NCI-H2196 treated with DMSO at 0.1 percent for 48 hours (cell line): ENCODE measurements around the gene TOP3A.
"Not testable (repeated sequence)": the region's sequence is repeated elsewhere in the genome, so short reads cannot be mapped to it uniquely, and the experiment has no call there.

ENCODE experiments used
- DNase-seq: peaks from one replicate; lab custom pipeline; 2025; ENCODE audit not compliant: unreplicated experiment; lab: John Stamatoyannopoulos, UW

Gene TOP3A, protein sequence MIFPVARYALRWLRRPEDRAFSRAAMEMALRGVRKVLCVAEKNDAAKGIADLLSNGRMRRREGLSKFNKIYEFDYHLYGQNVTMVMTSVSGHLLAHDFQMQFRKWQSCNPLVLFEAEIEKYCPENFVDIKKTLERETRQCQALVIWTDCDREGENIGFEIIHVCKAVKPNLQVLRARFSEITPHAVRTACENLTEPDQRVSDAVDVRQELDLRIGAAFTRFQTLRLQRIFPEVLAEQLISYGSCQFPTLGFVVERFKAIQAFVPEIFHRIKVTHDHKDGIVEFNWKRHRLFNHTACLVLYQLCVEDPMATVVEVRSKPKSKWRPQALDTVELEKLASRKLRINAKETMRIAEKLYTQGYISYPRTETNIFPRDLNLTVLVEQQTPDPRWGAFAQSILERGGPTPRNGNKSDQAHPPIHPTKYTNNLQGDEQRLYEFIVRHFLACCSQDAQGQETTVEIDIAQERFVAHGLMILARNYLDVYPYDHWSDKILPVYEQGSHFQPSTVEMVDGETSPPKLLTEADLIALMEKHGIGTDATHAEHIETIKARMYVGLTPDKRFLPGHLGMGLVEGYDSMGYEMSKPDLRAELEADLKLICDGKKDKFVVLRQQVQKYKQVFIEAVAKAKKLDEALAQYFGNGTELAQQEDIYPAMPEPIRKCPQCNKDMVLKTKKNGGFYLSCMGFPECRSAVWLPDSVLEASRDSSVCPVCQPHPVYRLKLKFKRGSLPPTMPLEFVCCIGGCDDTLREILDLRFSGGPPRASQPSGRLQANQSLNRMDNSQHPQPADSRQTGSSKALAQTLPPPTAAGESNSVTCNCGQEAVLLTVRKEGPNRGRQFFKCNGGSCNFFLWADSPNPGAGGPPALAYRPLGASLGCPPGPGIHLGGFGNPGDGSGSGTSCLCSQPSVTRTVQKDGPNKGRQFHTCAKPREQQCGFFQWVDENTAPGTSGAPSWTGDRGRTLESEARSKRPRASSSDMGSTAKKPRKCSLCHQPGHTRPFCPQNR

DNA sequence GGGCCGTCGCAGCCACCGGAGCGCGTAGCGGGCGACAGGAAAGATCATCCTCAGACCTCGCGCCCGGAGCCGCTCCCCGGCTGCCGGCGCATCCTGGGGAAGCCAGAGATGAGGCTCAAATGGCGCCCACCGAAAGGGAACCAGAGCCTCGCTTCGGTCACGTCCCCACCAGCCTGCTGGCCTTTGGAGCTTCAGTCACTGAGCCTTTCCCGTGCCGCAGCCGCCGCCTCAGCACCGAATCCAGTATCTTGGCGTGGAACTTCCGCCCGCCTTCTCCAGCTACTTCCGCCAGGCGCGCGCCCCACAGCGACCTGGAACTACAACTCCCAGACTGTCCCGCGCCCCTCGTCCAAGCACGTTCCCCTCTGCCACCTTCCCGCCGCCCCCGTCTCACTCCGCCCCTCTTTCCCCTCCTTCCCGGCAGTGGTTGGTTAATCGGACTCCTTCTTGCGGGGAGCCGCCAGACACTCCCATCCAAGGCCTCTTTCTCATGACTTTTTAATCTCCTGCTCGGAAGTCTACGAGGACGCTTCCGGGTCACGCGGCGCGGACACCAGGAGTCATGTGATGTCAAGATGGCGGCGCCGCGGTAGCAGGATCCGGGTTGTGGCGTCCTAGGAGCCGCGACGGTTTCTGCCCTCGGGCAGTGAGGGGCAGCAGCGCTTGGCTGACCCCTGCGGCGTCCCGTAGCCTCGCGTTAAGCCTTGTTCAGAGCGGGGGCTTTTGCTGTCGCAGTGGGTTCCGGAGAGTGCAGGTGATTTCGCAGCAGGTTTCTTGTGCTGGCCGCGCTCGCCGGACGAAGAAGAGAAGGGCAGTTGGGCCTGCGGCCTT is at the start of gene TOP3A, which contains the start of gene SMCR8:
TSS of gene TOP3A (minus strand) at position 264 of the 831 bp plus-strand sequence. CDS start at position 48, 216 bp downstream.
TSS of gene SMCR8 (plus strand) at position 563 of the 831 bp plus-strand sequence. CDS start 497 bp downstream, outside the sequence.
- peak; percentile 80 for DNase-seq

DNA sequence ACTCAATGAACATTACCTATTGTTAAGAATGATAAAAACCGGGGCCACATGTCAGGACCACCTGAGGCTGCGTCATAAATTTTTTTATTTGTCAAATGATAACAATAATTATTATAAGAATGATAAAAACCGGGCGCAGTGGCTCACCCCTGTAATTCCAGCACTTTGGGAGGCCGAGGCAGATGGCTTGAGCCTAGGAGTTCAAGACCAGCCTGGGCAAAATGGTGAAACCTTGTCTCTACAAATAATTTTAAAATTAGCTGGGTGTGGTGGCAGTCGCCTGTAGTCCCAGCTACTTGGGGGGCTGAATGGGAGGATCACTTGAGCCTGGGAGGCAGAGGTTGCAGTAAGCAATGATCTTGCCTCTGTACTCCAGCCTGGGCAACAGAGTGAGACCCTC is 49.4 kb upstream of the TOP3A start:
- no peak for DNase-seq

DNA sequence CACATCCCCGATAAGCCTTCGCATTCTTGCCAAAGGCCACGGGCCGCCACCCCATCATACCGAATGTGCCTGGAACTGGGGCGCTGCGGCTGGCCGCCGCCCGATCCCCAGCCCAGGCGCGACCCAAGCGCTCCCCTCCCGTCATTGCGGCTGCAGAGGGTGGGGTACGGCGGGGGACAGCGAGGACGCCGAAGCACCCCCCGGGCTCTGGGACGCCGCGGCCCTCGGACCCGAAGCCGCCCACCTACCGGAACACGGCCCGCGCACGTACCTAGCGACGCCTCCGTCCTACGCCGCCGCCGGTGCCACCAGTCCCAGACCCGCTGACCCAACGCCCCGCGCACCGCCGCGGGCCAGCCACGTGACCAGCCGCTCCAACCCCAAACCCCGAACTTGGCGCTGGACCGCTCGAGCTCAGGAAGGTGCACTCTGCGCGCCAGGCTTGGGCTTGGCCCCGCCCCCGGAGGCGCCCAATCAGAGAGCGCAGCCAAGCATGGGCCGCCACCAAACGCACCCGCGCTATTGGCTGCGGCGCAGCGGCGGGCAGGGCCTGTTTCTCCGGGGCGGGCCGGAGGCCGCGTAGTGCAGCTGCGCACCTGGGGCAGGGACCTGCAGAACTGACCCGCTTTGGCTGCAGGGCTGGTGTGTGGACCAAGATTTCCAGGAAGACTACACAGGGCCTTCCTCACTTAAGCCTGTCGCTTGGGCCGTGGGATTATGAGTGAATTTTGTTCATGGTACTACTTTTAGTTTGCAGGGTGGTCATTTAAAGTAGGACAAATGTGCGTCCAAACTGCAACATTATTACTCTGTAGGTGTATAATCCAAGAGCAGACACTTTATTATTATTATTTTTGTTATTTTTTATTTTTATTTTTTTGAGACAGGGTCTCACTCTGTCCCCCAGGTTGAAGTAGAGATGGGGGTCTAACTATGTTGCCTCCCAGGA is 48.6 kb upstream of the TOP3A start, which contains the start of gene SHMT1:
TSS of gene SHMT1 (minus strand) at position 450 of the 949 bp plus-strand sequence. CDS start 7,569 bp downstream, outside the sequence.
- peak; percentile 75 for DNase-seq

DNA sequence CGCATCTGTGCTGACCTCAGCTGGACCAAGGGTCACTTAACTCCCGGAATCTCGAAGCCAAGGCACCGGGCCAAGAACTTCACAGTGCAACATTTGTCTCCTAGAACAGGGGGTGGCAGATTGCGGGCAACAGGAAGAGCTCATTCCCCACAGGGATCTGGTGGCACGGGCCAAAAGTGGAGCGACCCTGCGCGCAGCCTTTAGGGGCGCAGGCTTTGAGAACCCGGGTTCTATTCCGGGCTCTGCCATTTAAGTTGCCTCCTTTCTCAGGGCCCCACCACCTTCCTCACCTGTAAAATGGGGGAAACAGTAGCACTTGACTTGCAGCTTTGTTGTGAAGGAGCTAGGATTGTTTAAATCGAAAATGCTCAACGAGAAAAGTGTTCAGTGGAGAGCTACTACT is 47.9 kb upstream of the TOP3A start:
- DNase-seq = peak; percentile 1

DNA sequence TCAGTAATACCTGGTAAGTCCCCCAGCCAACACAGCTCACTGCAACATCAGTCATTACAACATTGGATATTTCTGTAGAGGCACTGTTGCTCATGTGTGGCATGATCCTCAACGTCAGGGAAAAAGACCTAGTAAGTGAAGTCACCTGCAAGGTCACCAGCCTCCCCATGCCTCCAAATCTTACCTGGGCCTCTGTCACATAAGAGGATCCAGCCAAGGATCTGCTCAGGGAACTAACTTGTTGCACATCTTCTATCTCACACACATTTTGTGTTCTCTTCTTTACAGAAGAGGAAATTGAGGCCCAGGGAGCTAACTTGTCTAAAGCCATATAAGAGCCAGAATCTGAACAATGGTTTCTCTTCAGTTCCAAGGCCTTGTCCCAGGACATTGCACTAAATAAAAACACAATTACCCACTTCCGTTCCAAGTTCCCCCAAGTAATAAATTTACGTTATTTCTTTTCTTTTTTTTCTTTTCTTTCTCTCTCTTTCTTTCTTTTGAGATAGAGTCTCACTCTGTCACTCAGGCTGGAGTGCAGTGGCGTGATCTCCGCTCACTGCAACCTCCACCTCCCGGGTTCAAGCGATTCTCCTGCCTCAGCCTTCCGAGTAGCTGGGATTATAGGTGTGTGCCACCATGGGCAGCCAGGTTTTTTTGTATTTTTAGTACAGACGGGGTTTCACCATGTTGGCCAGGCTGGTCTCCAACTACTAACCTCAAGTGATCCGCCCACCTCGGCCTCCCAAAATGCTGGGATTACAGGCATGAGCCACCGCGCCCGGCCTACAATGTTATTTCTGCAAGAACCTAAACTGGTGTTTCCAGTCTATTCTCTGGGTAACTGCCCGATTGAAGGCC is 47.3 kb upstream of the TOP3A start:
- no peak for DNase-seq

DNA sequence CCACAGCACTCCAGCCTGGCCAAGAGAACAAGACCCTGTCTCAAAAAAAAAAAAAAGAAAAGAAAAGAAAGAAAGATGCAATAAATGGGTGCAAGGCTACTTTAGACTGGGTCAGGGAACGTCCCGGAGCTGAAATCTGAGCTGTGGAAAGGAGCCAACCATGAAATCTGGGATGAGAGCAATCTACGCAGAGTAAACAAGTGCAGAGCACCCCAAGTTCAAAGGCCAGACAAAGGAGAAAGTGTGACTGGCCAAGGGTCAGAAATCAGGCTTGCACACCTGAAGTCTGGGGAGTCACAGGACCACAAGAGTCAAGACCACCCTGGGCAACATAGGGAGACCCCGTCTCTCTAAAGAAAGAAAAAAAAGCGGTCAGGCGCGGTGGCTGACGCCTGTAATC is 45.7 kb upstream of the TOP3A start:
- no peak for DNase-seq

DNA sequence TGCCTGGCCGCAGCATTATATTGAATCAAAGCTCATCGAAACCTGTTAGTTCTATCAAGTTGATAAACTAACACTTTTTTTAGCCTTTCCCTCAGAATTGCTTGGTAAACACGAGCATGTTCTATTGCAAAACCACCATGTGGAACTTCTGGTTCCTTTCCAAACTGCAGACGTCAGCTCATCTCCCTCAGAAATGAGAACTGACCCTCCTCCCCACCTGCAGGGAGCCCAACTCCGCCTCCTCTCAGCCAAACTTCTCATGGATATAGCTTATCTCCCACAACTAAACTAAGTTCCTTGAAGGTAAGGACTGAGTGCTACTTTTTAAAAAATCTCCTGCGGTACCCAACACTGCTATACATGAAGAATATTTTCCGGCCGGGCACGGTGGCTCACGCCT is 41.8 kb upstream of the TOP3A start:
- no peak for DNase-seq

DNA sequence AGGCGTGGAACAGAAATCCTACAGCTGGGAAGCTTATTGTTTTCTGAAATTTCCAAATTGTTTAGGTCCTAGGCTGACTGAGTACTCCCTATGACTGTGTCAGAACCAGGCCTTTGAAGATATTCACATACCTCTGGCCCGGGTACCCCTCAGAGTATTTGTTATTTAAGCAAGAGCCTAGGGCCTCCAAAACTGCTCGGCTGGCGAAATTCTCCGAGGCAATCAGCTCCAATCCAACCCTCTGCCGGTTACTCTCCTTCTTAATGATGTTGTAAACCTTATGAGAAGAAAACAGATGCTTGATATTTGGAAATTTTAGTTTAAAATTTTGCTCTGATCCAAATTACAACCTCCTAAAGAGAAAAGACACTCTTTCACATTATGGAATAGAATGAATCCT is 38.7 kb upstream of the TOP3A start:
- DNase-seq = no peak

DNA sequence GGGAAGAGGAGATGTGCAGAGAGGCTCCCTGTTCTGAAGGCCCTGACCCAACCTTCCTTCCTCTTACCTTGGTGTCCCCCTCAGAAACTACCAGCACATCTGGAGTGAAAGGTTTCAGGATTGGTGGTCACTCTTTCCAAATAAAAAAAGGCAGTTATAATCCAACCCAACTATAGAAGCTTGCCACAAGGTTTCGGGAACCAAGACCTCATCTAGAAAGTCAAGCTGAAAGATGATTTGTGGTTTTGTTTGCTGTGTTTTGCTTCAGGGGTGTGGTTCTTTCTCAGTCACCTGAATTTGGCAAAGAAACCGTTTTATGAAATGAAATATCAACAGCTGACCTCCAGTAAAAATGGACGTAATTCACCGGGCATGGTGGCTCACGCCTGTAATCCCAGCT is 29.2 kb upstream of the TOP3A start:
- no peak for DNase-seq

DNA sequence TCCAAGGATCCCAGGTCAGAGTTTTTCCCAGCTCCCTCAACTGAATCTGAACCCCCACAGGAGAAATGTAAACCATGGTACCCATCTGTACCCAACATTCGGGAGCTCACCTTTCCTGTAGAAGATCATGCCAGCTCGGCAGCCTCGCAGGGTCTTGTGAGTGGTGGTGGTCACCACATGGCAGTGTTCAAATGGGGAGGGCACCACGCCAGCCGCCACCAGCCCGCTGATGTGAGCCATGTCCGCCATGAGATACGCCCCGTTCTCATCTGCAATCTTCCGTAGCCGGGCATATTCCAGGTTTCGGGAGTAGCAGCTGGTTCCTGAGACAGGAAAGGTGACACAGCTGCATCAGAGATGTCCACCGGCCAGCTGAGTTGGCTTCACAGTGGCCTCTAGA is 25.1 kb upstream of the TOP3A start:
- no peak for DNase-seq

DNA sequence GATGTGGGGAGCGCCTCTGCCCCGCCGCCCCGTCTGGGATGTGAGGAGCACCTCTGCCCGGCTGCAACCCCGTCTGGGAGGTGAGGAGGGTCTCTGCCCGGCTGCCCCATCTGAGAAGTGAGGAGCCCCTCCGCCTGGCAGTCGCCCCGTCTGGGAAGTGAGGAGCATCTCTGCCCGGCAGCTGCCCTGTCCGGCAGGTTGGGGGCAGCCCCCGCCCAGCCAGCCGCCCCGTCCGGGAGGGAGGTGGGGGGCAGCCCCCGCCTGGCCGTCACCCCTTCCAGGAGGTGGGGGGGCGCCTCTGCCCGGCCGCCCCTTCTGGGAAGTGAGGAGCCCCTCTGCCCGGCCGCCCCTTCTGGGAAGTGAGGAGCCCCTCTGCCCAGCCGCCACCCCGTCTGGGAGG is 23.4 kb upstream of the TOP3A start:
- DNase-seq = not testable (repeated sequence)

DNA sequence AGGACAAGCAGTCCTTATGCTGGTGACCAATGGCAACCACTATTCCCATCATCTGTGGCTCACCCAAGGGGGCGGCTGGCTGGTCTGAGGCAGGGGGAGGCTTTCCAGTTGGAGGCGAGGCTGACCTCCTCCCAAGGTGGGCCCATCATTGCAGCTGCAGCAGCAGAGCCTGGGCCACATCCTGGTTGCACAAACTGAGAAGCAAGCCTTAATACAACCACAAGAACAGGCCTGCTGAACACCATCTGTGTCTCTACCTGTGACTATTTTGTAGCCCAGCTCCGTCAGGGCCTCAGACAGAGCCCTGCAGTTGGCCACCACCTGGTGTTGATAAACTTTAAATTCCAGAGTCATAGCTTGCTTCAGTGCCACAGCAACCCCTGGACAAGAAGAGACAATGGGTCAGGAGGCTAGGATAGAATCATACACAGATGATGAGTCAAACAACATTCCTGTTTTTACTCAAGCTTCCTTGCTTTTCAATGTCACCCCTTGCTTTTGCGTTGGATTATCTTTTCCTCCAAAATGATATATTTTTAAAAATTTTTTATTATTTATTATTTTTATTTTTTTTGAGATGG is 18.2 kb upstream of the TOP3A start:
- DNase-seq = no peak

DNA sequence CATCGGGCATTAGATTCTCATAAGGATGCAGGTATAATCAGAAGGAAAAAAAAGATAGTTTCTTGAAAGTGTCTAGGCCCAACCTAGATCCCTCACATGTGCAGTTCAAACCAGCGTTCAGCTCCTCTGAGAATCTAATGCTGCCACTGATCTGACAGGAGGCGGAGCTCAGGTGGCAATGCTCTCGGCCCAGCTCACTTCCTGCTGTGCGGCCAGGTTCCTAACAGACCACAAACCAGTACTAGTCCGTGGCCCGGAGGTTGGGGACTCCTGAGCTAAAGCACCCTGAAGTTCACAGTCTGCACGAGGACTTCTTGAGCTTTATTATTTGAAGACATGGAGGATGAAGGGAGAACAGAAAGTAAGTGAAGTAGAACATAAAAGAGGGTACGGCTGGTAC is 17.1 kb upstream of the TOP3A start:
- no peak for DNase-seq

DNA sequence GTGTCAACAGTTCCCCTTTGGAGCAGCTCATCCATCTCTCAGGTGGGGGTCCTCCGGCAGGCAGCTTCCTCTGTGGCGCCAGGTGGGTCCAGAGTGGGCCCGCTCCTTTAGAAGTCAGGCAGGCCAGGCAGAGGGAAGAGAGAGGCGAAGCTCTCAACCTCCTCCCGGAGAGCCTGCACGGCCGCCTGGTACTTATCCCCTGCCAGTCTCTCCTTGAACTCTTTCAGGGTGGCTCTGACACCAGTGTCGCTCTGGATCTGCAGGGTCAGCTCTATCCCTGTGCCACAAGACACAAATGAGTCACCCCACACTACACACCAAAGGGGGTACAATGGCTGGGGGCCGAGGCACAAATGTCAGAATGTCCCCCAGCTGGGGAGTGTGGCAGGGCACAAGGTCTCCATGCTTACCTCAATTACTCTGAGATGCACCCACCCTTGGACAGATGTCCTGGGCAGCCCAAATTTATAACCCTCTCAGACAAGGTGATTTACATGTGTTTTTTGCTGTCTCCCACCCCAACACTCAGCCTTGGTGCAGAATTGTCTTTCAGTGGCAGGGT is 13.9 kb upstream of the TOP3A start:
- no peak for DNase-seq

DNA sequence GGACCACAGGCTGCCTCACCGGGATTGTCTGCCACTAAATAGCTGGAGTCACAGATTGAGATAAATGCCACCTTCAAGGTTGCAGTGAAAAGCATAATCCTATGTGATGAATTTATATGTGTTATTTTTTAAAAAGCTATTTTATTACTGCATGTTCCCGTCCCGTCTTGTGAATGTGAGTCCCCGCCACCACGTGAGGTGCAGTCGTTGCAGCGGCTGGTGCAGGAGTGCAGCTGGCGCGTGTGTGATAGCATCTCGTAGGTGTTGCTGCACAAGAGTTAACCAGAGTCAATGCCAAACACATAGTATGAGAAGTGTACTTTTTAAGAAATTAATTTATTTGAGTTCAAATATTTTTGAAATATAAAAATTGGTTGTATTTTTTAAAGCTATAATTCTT is 12.8 kb upstream of the TOP3A start:
- DNase-seq = no peak

DNA sequence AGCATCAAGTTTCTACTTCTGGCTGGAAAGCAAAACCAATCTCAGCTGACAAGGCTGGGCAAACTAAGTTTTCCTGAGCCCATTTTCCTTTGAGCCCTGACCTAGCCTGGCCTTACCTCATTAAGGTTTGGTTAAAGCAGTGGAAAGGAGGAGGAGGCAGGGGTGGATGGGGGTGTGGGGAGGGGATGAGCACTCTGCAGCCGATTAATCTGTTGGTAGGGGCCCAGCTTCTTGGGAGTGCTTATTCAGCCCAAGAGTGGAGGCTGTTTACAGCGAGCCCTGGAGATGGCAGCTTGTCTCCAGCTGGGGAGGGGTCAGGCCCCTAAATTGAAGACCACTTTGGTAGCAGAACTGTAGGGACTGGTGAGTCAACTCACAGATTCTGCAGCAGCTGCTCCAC is 12.3 kb upstream of the TOP3A start:
- no peak for DNase-seq

DNA sequence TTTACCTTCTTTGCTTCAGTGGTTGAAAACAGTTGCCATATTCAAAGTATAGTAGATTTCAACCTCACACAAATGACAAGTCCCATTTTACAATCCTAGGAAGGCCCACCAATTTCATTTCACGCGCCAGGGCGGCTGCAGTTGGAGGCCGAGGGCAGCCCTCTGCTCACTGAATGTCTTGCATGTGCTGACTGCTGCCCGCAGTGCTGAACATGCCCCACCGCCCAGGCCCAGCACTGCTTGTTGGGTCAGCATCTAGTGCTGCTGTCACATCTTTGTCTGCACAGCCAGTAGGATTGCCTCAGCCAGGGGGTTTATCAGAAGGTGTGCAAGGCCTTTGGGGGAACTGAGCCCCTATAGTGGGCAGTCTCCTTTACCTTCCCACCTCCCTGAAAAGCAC is 11.8 kb upstream of the TOP3A start:
- no peak for DNase-seq

DNA sequence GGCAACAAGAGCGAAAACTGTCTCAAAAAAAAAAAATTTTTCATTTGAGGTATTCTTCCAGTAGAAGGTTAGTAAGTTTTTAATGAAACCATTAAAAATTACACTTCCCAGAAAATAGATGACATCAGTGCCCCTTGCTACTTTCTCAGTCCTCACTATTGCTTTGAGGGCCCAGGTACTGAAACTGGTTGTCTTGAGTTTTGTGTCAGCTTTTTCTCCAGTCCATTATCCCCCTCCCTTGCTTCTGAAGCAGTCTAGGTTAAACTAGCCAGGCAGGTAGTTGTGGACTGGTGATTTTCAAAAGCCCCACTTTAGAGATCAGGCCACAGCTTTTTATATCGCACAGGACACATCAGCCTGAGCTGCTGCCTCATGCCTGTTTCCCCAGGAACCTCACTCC is 11.2 kb upstream of the TOP3A start:
- DNase-seq = no peak
